HepG2 (cell line): ENCODE measurements around the gene TP53I3. TPM values are rescaled to one million over a fixed set of nuclear protein-coding genes. Genes with fewer than 3 reads are reported as not detected.

Experiments
- CHCHD3 ChIP-seq: sonication (generic); formaldehyde crosslinking; IDR thresholded peaks from 2 replicates; pipeline ENCODE4 v1.8.0; 2022; ENCODE audit warnings: mild to moderate bottlenecking, missing genetic modification reagents, moderate library complexity
- FOSL2 ChIP-seq: sonication (generic); formaldehyde crosslinking; IDR thresholded peaks from 2 replicates; pipeline ENCODE4 v1.4.0; 2020; ENCODE audit warnings: missing genetic modification reagents
- GATA4 ChIP-seq: sonication (generic); IDR thresholded peaks from 2 replicates; pipeline ENCODE4 v1.6.1; 2016; ENCODE audit warnings: antibody characterized with exemption, low read depth, borderline replicate concordance
- MLXIP ChIP-seq: sonication (generic); formaldehyde crosslinking; IDR thresholded peaks from 2 replicates; pipeline ENCODE4 v1.9.0; 2021; ENCODE audit warnings: missing genetic modification reagents, borderline replicate concordance
- NR1H2 ChIP-seq: sonication (generic); formaldehyde crosslinking; IDR thresholded peaks from 2 replicates; pipeline ENCODE4 v1.8.1; 2022; ENCODE audit warnings: low read depth, missing genetic modification reagents, borderline replicate concordance
- RXRA ChIP-seq: sonication (generic); formaldehyde crosslinking; IDR thresholded peaks from 2 replicates; pipeline ENCODE4 v1.5.1; 2020; ENCODE audit warnings: missing genetic modification reagents
- ZBTB43 ChIP-seq: sonication (generic); formaldehyde crosslinking; conservative IDR thresholded peaks from 2 replicates; pipeline ENCODE4 v1.4.0; 2020; ENCODE audit warnings: missing genetic modification reagents
- ZSCAN20 ChIP-seq: sonication (generic); formaldehyde crosslinking; IDR thresholded peaks from 2 replicates; pipeline ENCODE4 v1.4.0; 2020; ENCODE audit warnings: missing genetic modification reagents, mild to moderate bottlenecking, borderline replicate concordance
- polyA plus RNA-seq, 8 experiments: library from polyadenylated mRNA; depleted of rRNA in 3 of 8; stranded (reverse) in 7 of 8; unstranded in 1 of 8; fragments of >200 nt; fragmentation: Illumina TruSeq in 4 of 8; extraction: Trizol in 4 of 8; gene quantifications; 2 replicates each; pipeline versions ENCODE4 v1.2.1 to v1.2.3, GENCODE V29; 2011 to 2016; ENCODE audit warnings: low read depth in 4 of 8, missing spikeins in 1 of 8, mixed read lengths in 1 of 8; ENCODE audit not compliant: insufficient read depth in 1 of 8
- total RNA-seq, 5 experiments: library from RNA; depleted of rRNA; stranded (reverse); fragments of >200 nt; fragmentation: Illumina TruSeq; extraction: Trizol; gene quantifications; 2 replicates each; pipeline ENCODE4 v1.2.3, GENCODE V29; 2016; ENCODE audit warnings: low read depth in 1 of 5
- TF ChIP-seq, protein P1 (sequence below): IDR thresholded peaks from 2 replicates; pipeline ENCODE4 v1.6.1; 2016; ENCODE audit warnings: low read depth, missing genetic modification reagents, missing compliant biosample characterization
- TF ChIP-seq, protein P2 (sequence below), 2 experiments: sonication (generic) in 1 of 2; formaldehyde crosslinking in 1 of 2; IDR thresholded peaks; 2 replicates each; pipeline versions ENCODE4 v1.4.0 to v1.6.1; 2016 to 2020; ENCODE audit warnings: borderline replicate concordance in 1 of 2, low read depth in 1 of 2, mild to moderate bottlenecking in 1 of 2, missing genetic modification reagents in 1 of 2
- TF ChIP-seq, protein P3 (sequence below): IDR thresholded peaks from 2 replicates; pipeline ENCODE4 v1.6.1; 2012; ENCODE audit warnings: inconsistent platforms

Gene TP53I3
- total and polyA plus RNA-seq, 2 of the 13 experiments (the other 11 are each of a cell fraction or from before 2014, with no cell fraction given), result 25.0 to 44.1 TPM

- TF ChIP-seq, protein P1, sequence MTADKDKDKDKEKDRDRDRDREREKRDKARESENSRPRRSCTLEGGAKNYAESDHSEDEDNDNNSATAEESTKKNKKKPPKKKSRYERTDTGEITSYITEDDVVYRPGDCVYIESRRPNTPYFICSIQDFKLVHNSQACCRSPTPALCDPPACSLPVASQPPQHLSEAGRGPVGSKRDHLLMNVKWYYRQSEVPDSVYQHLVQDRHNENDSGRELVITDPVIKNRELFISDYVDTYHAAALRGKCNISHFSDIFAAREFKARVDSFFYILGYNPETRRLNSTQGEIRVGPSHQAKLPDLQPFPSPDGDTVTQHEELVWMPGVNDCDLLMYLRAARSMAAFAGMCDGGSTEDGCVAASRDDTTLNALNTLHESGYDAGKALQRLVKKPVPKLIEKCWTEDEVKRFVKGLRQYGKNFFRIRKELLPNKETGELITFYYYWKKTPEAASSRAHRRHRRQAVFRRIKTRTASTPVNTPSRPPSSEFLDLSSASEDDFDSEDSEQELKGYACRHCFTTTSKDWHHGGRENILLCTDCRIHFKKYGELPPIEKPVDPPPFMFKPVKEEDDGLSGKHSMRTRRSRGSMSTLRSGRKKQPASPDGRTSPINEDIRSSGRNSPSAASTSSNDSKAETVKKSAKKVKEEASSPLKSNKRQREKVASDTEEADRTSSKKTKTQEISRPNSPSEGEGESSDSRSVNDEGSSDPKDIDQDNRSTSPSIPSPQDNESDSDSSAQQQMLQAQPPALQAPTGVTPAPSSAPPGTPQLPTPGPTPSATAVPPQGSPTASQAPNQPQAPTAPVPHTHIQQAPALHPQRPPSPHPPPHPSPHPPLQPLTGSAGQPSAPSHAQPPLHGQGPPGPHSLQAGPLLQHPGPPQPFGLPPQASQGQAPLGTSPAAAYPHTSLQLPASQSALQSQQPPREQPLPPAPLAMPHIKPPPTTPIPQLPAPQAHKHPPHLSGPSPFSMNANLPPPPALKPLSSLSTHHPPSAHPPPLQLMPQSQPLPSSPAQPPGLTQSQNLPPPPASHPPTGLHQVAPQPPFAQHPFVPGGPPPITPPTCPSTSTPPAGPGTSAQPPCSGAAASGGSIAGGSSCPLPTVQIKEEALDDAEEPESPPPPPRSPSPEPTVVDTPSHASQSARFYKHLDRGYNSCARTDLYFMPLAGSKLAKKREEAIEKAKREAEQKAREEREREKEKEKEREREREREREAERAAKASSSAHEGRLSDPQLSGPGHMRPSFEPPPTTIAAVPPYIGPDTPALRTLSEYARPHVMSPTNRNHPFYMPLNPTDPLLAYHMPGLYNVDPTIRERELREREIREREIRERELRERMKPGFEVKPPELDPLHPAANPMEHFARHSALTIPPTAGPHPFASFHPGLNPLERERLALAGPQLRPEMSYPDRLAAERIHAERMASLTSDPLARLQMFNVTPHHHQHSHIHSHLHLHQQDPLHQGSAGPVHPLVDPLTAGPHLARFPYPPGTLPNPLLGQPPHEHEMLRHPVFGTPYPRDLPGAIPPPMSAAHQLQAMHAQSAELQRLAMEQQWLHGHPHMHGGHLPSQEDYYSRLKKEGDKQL (CRISPR knock-in tag), result no peak
- TF ChIP-seq ZBTB43 (no peak), CHCHD3 (CRISPR knock-in tag) (no peak), MLXIP (CRISPR knock-in tag) (no peak), GATA4 (no peak), RXRA (no peak; the same call in none of the 2 replicates), ZSCAN20 (CRISPR knock-in tag) (no peak), FOSL2 (CRISPR knock-in tag) (no peak), NR1H2 (CRISPR knock-in tag) (no peak)
- TF ChIP-seq, protein P2, sequence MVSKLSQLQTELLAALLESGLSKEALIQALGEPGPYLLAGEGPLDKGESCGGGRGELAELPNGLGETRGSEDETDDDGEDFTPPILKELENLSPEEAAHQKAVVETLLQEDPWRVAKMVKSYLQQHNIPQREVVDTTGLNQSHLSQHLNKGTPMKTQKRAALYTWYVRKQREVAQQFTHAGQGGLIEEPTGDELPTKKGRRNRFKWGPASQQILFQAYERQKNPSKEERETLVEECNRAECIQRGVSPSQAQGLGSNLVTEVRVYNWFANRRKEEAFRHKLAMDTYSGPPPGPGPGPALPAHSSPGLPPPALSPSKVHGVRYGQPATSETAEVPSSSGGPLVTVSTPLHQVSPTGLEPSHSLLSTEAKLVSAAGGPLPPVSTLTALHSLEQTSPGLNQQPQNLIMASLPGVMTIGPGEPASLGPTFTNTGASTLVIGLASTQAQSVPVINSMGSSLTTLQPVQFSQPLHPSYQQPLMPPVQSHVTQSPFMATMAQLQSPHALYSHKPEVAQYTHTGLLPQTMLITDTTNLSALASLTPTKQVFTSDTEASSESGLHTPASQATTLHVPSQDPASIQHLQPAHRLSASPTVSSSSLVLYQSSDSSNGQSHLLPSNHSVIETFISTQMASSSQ (IDR thresholded peaks at IDR 0.05; ENCODE audit: low read depth), result no peak
- TF ChIP-seq, protein P2 (CRISPR knock-in tag; IDR thresholded peaks at IDR 0.05; ENCODE audit: borderline replicate concordance), result no peak
- TF ChIP-seq, protein P3, sequence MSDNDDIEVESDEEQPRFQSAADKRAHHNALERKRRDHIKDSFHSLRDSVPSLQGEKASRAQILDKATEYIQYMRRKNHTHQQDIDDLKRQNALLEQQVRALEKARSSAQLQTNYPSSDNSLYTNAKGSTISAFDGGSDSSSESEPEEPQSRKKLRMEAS, result 0 out of 2 replicates have a peak, but pooled peaks have one; percentile 39
Measured at GRCh38 chr2:24050041-24050979, 34.3 kb downstream of the TP53I3 start (continued).
